ENCODE data around the gene SLC35F1. TPM values are rescaled to one million over a fixed set of nuclear protein-coding genes. Genes with fewer than 3 reads are reported as not detected.

Gene SLC35F1
- total and polyA plus RNA-seq, 2 donors (not counting 1 experiment from before 2014, with no cell fraction given) = 0.09 to 0.17 TPM

DNA sequence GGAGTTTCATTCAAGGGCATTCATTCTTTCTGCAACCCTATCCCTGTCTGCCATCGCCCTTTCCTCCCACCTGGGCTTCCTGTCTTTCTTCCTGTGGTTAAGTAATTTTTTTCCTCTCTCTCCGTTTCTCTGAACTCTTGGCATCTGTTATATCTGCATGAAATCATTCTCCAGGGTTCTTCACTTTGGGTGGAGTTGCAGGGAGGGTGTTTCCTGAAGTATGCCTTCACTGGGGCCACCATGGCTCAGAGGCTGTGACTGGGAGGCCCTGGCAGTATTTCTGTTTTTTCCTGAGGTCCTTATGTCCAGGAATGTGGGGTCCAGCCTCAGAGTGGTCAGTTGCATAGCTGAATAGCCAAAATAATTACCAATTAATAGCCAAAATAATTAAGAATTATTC is 137.2 kb downstream of the SLC35F1 start:
- Histone ChIP-seq H3K9me3 (ENCODE audit: control insufficient read depth, insufficient read depth, low read depth, low read length) (no peaks in the 10 kb centered on the region), H3K4me1 (ENCODE audit: control insufficient read depth, extremely low read depth, insufficient read depth, low read length) (no peaks in the 10 kb centered on the region), H3K27me3 (ENCODE audit: control insufficient read depth, insufficient read depth, low read length) (no peaks in the 10 kb centered on the region), H3K36me3 (ENCODE audit: control insufficient read depth, insufficient read depth, low read length) (no peaks in the 10 kb centered on the region), H4K20me1 (ENCODE audit: control insufficient read depth, extremely low read depth, insufficient read depth, low read length) (no peaks in the 10 kb centered on the region), H3K4me2 (ENCODE audit: extremely low read depth, insufficient read depth, low read length) (no peak overlapping the region), H3K27ac (ENCODE audit: insufficient read depth, low read length) (no peak overlapping the region), H2AFZ (ENCODE audit: low read length) (no peak overlapping the region), H3K79me2 (ENCODE audit: control insufficient read depth, insufficient read depth, low read length) (no peaks in the 10 kb centered on the region), H3K9ac (ENCODE audit: insufficient read depth, low read length) (no peak overlapping the region), H3K4me3 (replicated peaks in 1 of 4; ENCODE audit: control extremely low read depth in 1 of 4, insufficient read depth in 1 of 4, low read depth in 3 of 4, low read length in 4 of 4) (no peak overlapping the region)
- TF ChIP-seq, protein P1, sequence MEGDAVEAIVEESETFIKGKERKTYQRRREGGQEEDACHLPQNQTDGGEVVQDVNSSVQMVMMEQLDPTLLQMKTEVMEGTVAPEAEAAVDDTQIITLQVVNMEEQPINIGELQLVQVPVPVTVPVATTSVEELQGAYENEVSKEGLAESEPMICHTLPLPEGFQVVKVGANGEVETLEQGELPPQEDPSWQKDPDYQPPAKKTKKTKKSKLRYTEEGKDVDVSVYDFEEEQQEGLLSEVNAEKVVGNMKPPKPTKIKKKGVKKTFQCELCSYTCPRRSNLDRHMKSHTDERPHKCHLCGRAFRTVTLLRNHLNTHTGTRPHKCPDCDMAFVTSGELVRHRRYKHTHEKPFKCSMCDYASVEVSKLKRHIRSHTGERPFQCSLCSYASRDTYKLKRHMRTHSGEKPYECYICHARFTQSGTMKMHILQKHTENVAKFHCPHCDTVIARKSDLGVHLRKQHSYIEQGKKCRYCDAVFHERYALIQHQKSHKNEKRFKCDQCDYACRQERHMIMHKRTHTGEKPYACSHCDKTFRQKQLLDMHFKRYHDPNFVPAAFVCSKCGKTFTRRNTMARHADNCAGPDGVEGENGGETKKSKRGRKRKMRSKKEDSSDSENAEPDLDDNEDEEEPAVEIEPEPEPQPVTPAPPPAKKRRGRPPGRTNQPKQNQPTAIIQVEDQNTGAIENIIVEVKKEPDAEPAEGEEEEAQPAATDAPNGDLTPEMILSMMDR (conservative IDR thresholded peaks at IDR 0.05 in 1 of 2, IDR thresholded peaks at IDR 0.05 in 1 of 2; ENCODE audit: low read depth in 1 of 2, low read length in 2 of 2) = no peak
- TF ChIP-seq EZH2 (IDR thresholded peaks at IDR 0.05; ENCODE audit: low read length, missing control alignments) = no peak
- no peak for DNase-seq (ENCODE audit: low read depth in 2 of 2)

DNA sequence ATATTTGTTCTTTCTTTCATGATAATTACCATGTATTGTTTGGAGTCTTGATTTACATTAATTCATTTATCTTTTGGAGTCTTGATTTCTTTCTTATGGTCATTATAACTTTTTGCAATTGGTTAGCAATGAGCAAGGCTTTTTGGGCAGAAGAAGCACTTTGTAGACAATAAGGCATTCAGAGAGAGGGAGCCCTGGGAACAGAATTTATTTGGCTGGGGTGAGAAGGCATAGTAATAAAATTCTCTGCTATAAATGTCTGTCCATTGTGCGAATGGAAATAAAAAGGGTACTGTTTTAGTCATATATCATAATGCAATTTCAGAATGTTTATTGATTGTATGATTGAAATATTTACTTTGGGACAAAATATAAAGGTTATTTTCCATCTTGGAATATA is 147.0 kb downstream of the SLC35F1 start:
- Histone ChIP-seq H3K4me2 (ENCODE audit: extremely low read depth, insufficient read depth, low read length) (no peak overlapping the region), H3K27ac (ENCODE audit: insufficient read depth, low read length) (no peak overlapping the region), H3K4me1 (ENCODE audit: control insufficient read depth, extremely low read depth, insufficient read depth, low read length) (no peaks in the 10 kb centered on the region), H3K9me3 (ENCODE audit: control insufficient read depth, insufficient read depth, low read depth, low read length) (no peaks in the 10 kb centered on the region), H3K4me3 (replicated peaks in 1 of 4; ENCODE audit: control extremely low read depth in 1 of 4, insufficient read depth in 1 of 4, low read depth in 3 of 4, low read length in 4 of 4) (no peak overlapping the region), H3K9ac (ENCODE audit: insufficient read depth, low read length) (no peak overlapping the region), H4K20me1 (ENCODE audit: control insufficient read depth, extremely low read depth, insufficient read depth, low read length) (no peaks in the 10 kb centered on the region), H2AFZ (ENCODE audit: low read length) (no peak overlapping the region), H3K27me3 (ENCODE audit: control insufficient read depth, insufficient read depth, low read length) (no peaks in the 10 kb centered on the region), H3K79me2 (ENCODE audit: control insufficient read depth, insufficient read depth, low read length) (no peaks in the 10 kb centered on the region), H3K36me3 (ENCODE audit: control insufficient read depth, insufficient read depth, low read length) (no peaks in the 10 kb centered on the region)
- TF ChIP-seq EZH2 (IDR thresholded peaks at IDR 0.05; ENCODE audit: low read length, missing control alignments) = no peak
- TF ChIP-seq, protein P1 (conservative IDR thresholded peaks at IDR 0.05 in 1 of 2, IDR thresholded peaks at IDR 0.05 in 1 of 2; ENCODE audit: low read depth in 1 of 2, low read length in 2 of 2) = no peak
- no peak for DNase-seq (ENCODE audit: low read depth in 2 of 2)

DNA sequence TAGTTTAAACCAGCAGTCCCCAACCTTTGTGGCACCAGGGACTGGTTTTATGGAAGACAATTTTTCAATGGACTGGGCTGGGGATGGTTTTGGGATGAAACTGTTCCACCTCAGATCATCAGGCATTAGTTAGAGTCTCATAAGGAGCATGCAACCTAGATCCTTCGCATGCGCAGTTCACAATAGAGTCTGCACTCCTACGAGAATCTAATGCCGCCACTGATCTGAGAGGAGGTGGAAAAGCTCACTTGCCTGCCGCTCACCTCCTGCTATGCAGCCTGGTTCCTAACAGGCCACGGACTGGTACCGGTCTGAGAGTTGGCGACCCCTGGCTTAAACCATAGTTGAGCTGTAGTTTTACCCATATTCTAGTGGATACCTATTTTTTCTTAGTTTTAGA is 154.6 kb downstream of the SLC35F1 start:
- no peak overlapping the region for H3K27ac ChIP-seq (ENCODE audit: insufficient read depth, low read length)
- no peak overlapping the region for H2AFZ ChIP-seq (ENCODE audit: low read length)
- no peak overlapping the region for H3K4me3 ChIP-seq (replicated peaks in 1 of 4; ENCODE audit: control extremely low read depth in 1 of 4, insufficient read depth in 1 of 4, low read depth in 3 of 4, low read length in 4 of 4)
- no peaks in the 10 kb centered on the region for H3K27me3 ChIP-seq (ENCODE audit: control insufficient read depth, insufficient read depth, low read length)
- H3K9ac ChIP-seq (ENCODE audit: insufficient read depth, low read length) = no peak overlapping the region
- H3K9me3 ChIP-seq (ENCODE audit: control insufficient read depth, insufficient read depth, low read depth, low read length) = no peaks in the 10 kb centered on the region
- no peaks in the 10 kb centered on the region for H3K36me3 ChIP-seq (ENCODE audit: control insufficient read depth, insufficient read depth, low read length)
- TF ChIP-seq, protein P1 (conservative IDR thresholded peaks at IDR 0.05 in 1 of 2, IDR thresholded peaks at IDR 0.05 in 1 of 2; ENCODE audit: low read depth in 1 of 2, low read length in 2 of 2) = no peak
- TF ChIP-seq EZH2 (IDR thresholded peaks at IDR 0.05; ENCODE audit: low read length, missing control alignments) = no peak
- no peak for DNase-seq (ENCODE audit: low read depth in 2 of 2)
- no peak overlapping the region for H3K4me2 ChIP-seq (ENCODE audit: extremely low read depth, insufficient read depth, low read length)
- no peaks in the 10 kb centered on the region for H4K20me1 ChIP-seq (ENCODE audit: control insufficient read depth, extremely low read depth, insufficient read depth, low read length)
- H3K4me1 ChIP-seq (ENCODE audit: control insufficient read depth, extremely low read depth, insufficient read depth, low read length) = no peaks in the 10 kb centered on the region
- H3K79me2 ChIP-seq (ENCODE audit: control insufficient read depth, insufficient read depth, low read length) = no peaks in the 10 kb centered on the region
